T-helper 17 cell (primary cell): ENCODE data around the gene CNNM3. TPM values are rescaled to one million over a fixed set of nuclear protein-coding genes. Genes with fewer than 3 reads are reported as not detected.

Experiments used
- ATAC-seq: fragments of 150-1000 bp; cut with Tn5 transposase; 2 replicates; pipeline ENCODE4 v1.10.0; 2021; ENCODE audit warnings: mild to moderate bottlenecking, moderate library complexity
- DNase-seq, 3 donors: peaks; one replicate each; pipeline versions ENCODE4 v3.0.0 to v3.0.0-alpha.2; 2020 to 2021
- H3K9me3 ChIP-seq: one replicate; pipeline ENCODE4 v1.7.0; 2013; ENCODE audit warnings: low read length, mild to moderate bottlenecking; ENCODE audit not compliant: control insufficient read depth, poor library complexity, severe bottlenecking
- H3K27ac Mint-ChIP-seq: one replicate; pipeline ENCODE4 v1.8.0; 2022; ENCODE audit warnings: mild to moderate bottlenecking, moderate library complexity, mixed read lengths
- H3K27me3 Mint-ChIP-seq: one replicate; pipeline ENCODE4 v1.8.0; 2022; ENCODE audit warnings: mixed read lengths
- H3K36me3 Mint-ChIP-seq: one replicate; pipeline ENCODE4 v1.8.0; 2022; ENCODE audit warnings: low read depth, mixed read lengths
- H3K4me1 Mint-ChIP-seq: one replicate; pipeline ENCODE4 v1.8.0; 2022; ENCODE audit warnings: mild to moderate bottlenecking, mixed read lengths
- H3K4me3 Mint-ChIP-seq: one replicate; pipeline ENCODE4 v1.8.0; 2022; ENCODE audit warnings: mild to moderate bottlenecking, moderate library complexity, mixed read lengths
- total RNA-seq, 4 donors: library from RNA in 2 of 4; stranded (reverse) in 2 of 4; gene quantifications; one replicate each; pipeline ENCODE4 v1.2.3 and lab custom pipeline; 2022 to 2026

The CNNM3 gene
- total RNA-seq, 2 donors from 2014 or later = 30.8 to 39.5 TPM

DNA sequence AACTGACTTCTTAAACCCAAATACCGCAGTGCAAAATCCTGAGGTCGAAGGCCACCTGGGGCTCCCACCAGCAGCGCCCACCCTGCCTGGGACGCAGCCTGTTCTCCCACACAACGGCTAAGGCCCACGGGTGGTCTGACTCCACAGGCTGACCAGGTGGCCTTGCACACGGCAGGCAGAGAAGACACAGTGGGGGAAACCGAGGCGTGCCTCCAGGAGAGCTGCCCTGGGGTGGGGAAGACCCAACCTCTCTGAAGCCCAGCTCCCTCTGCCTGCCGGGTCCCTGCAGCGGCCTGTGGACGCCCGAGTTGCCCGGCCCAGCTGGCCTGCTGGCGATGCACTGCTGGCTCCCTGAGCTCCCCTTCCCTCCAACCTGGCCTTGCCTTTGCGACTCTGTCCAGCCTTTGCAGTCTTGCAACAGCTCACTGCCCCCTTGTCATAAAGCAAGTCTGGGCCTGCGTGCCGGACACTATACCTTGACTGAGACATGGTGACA lies 63.5 kb downstream of the CNNM3 start:
- no peaks in the 10 kb centered on the region for H3K9me3 ChIP-seq
- Mint-ChIP-seq H3K4me3 (no peak overlapping the region), H3K27me3 (no peaks in the 10 kb centered on the region), H3K36me3 (no peaks in the 10 kb centered on the region), H3K27ac (no peak overlapping the region), H3K4me1 (peaks cover 8% of the 10 kb centered on the region)
- no peak for ATAC-seq
- DNase-seq = no peak

DNA sequence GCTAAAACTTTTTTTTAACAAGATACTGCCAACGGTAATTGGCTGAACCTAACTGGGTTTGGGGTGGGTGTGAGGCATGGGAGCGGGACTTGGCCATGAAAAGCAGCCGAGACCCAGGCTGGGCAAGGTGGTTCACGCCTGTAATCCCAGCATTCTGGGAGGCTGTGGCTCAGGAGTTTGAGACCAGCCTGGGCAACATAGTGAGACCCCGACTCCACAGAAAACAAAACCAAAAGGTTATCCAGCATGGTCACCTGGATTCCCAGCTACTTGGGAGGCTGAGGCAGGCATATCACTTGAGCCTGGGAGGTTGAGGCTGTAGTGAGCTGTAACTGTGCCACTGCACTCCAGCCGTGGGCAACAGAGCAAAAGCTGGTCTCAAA lies 64.8 kb downstream of the CNNM3 start:
- ATAC-seq (no peak), DNase-seq (no peak)
- peaks cover 3% of the 10 kb centered on the region for H3K4me1 Mint-ChIP-seq
- H3K36me3 Mint-ChIP-seq = no peaks in the 10 kb centered on the region
- no peak overlapping the region for H3K4me3 Mint-ChIP-seq
- H3K9me3 ChIP-seq = no peaks in the 10 kb centered on the region
- no peak overlapping the region for H3K27ac Mint-ChIP-seq
- no peaks in the 10 kb centered on the region for H3K27me3 Mint-ChIP-seq

DNA sequence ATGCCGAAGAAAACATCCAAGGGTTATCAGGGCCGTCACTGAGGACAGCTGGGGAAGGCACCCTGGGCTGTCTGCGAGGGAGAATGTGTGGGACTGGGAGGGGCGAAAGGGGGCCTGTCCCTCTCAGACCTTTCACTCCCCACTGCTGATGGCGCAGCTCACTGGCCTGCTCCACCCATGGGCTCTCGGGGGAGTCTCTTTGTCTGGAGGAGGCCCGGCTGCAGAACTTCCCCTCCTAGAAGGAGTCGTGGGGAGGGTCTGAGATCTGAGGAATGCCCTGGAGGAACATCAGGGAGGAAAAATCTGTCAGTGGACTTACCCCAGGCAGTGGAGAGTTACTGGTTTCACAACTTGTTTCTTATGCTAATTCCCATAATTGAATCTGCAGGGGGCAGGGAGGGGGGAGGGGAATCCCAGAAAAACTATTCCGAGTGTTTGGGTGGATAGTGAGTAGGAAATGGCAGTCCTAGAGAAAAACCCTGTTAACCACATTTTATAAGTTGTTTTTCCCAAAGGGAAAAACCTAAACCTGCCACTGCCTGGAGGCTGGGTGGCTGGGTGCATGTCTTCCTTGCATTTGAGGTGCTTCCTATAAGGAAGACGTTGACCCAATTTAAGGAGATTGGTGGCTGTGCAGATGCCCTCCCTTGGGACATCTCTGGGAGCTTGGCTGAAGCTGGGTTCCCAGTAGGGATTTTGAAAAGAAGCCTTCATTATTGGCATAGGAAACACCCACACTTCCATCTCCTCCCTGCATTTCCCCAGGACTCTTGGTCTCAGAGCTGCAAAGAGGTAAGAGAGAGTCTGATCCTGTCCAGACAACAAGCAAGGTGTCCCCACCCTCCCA lies 65.5 kb downstream of the CNNM3 start:
- ATAC-seq (no peak), DNase-seq (no peak)
- Mint-ChIP-seq H3K36me3 (no peaks in the 10 kb centered on the region), H3K4me1 (peaks cover 4% of the 10 kb centered on the region), H3K27ac (no peak overlapping the region), H3K4me3 (no peak overlapping the region), H3K27me3 (no peaks in the 10 kb centered on the region)
- no peaks in the 10 kb centered on the region for H3K9me3 ChIP-seq

DNA sequence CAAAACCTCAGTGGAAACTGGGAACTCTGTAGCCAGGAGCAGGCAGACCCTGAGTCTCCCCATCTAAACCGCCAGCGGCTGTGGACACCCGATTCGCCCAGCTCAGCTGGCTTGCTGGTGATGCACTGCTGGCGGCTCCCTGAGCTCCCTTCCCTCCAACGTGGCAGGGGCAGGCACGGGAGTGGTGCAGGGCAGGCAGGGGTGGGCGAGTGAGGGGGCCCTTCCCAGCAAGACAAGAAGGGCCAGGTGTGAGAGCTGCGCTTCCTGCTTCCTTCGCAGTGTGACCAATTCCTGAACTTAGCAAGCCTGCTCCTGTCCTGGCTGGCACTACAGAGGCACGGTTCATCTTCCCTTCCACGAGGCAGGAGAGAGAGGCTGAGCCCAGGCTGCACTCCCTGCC lies 66.2 kb downstream of the CNNM3 start:
- Mint-ChIP-seq H3K4me1 (peaks cover 3% of the 10 kb centered on the region), H3K27me3 (no peaks in the 10 kb centered on the region), H3K4me3 (no peak overlapping the region), H3K27ac (no peak overlapping the region), H3K36me3 (no peaks in the 10 kb centered on the region)
- ATAC-seq (no peak), DNase-seq (no peak)
- H3K9me3 ChIP-seq = no peaks in the 10 kb centered on the region

DNA sequence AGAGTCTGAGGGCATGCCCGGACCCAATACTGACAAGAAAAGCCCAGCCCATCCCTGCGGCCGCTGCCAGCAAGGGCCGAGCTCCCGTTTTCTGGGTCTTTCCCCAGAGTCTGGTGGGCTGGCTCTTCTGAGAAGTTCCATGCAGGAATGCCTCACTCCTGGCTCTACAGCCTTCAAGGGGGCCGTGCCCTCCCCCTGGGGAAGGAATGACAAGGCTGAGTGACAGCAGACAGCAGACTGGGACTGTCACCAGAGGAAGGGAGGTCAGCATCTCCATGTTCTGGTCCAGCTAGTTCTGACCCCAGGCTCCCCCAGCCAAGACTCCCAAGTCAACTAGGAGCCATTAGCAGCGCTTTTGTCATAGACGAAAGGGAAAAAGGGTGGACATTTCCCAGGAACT lies 66.8 kb downstream of the CNNM3 start:
- no peaks in the 10 kb centered on the region for H3K9me3 ChIP-seq
- no peaks in the 10 kb centered on the region for H3K36me3 Mint-ChIP-seq
- H3K4me1 Mint-ChIP-seq = peaks cover 6% of the 10 kb centered on the region
- H3K27ac Mint-ChIP-seq = peak overlapping the region; percentile 6
- no peak for DNase-seq
- no peak overlapping the region for H3K4me3 Mint-ChIP-seq
- H3K27me3 Mint-ChIP-seq = no peaks in the 10 kb centered on the region
- ATAC-seq = no peak

DNA sequence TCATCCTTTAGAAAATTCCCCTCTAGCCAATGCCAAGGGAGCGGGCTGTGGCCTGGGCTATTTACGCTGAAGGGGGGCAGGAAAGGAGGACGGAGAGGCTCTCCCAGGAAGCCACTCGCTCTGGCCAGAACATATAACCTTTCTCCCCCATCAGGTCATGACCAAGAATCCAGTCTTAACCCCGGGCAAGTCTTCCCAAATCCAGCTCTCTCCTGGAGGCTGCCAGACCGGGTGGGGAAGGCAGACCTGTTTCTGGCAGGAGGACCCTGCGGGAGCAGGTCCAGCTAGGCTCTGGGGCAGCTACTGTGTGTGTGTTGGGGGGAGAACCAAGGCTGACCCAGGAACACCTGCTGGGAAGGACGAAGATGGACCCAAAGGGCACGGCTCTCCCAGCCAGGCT lies 67.2 kb downstream of the CNNM3 start:
- H3K9me3 ChIP-seq = no peaks in the 10 kb centered on the region
- no peak overlapping the region for H3K4me3 Mint-ChIP-seq
- no peaks in the 10 kb centered on the region for H3K27me3 Mint-ChIP-seq
- H3K27ac Mint-ChIP-seq = peak overlapping the region; percentile 6
- no peaks in the 10 kb centered on the region for H3K36me3 Mint-ChIP-seq
- no peak for DNase-seq
- no peak for ATAC-seq
- peaks cover 9% of the 10 kb centered on the region for H3K4me1 Mint-ChIP-seq

Other genes starting within 250 kb of the CNNM3 start
- 10 to 100 TPM; 57.4 to 61.2 TPM for gene KANSL3, start 178.0 kb upstream of the CNNM3 start, total RNA-seq
- not detected for gene FER1L5, start 173.5 kb upstream of the CNNM3 start, total RNA-seq
- gene LMAN2L, start 76.2 kb upstream of the CNNM3 start, total RNA-seq = 1 to 10 TPM; 3.6 to 7.1 TPM
- 1 to 10 TPM; 6.4 to 8.1 TPM for gene CNNM4, start 55.4 kb upstream of the CNNM3 start, total RNA-seq
- 10 to 100 TPM in 1 of 2 donors, 1 to 10 TPM in 1; 7.6 to 11.2 TPM for gene ANKRD23, start 27.8 kb downstream of the CNNM3 start, total RNA-seq
- gene ANKRD39, start 41.7 kb downstream of the CNNM3 start, total RNA-seq = 10 to 100 TPM; 16.8 to 18.6 TPM
- 10 to 100 TPM; 25.5 to 30.9 TPM for gene SEMA4C, start 53.8 kb downstream of the CNNM3 start, total RNA-seq
- gene FAM178B, start 170.3 kb downstream of the CNNM3 start, total RNA-seq = not detected